Tibial artery (tissue), 4 donors: ENCODE measurements around the gene LYPD6B.

ENCODE experiments used
- DNase-seq, 2 donors: peaks; one replicate each; pipeline ENCODE4 v3.0.0-alpha.2; 2019
- H3K27ac ChIP-seq, 2 donors: fragments of 200-600 bp; sonication (generic) in 1 of 2; 1 replicate in 1 of 2; 2 replicates in 1 of 2; pipeline ENCODE4 v1.5.1; 2018 to 2019; ENCODE audit warnings: mild to moderate bottlenecking in 1 of 2
- H3K27me3 ChIP-seq, 2 donors: fragments of 200-600 bp; sonication (generic) in 1 of 2; one replicate each; pipeline versions ENCODE4 v1.5.1 to v1.6.0; 2016 to 2019
- H3K36me3 ChIP-seq, 3 donors: fragments of 200-600 bp; sonication (generic) in 2 of 3; one replicate each; pipeline ENCODE4 v1.5.1; 2016 to 2019; ENCODE audit warnings: mild to moderate bottlenecking in 2 of 3
- H3K4me1 ChIP-seq, 4 donors: fragments of 200-600 bp; sonication (generic) in 2 of 4; 1 replicate in 3 of 4; 2 replicates in 1 of 4; pipeline ENCODE4 v1.5.1; 2016 to 2019
- H3K4me3 ChIP-seq, 2 donors: fragments of 200-600 bp; sonication (generic) in 1 of 2; 1 replicate in 1 of 2; 2 replicates in 1 of 2; pipeline ENCODE4 v1.5.1; 2018 to 2019; ENCODE audit warnings: mild to moderate bottlenecking in 2 of 2
- H3K9me3 ChIP-seq, 3 donors: fragments of 200-600 bp; sonication (generic) in 1 of 3; one replicate each; pipeline ENCODE4 v1.5.1; 2016 to 2019
- CTCF ChIP-seq, 2 experiments: fragments of 200-600 bp in 1 of 2; fragments of 450-650 bp in 1 of 2; IDR thresholded peaks; one replicate each; pipeline ENCODE4 v1.5.1; 2017 to 2019; ENCODE audit warnings: antibody characterized with exemption in 2 of 2, mild to moderate bottlenecking in 1 of 2, moderate library complexity in 1 of 2
- intact Hi-C: fragments of 100-400 bp; cut with DNase I; formaldehyde crosslinking; loops from one replicate; pipeline ENCODE4 v1.15.0; 2023; ENCODE audit warnings: low total_unique reads

LYPD6B gene

GRCh38 chr2:149223472-149224095 is 185.1 kb downstream of the LYPD6B start:
- Histone ChIP-seq H3K27me3 (no peaks in the 10 kb centered on the region), H3K36me3 (no peaks in the 10 kb centered on the region), H3K9me3 (no peaks in the 10 kb centered on the region), H3K4me1 (no peaks in the 10 kb centered on the region), H3K27ac (no peak overlapping the region), H3K4me3 (no peak overlapping the region)
- no peak for TF ChIP-seq CTCF (IDR thresholded peaks at IDR 0.05)
- intact Hi-C loops, result no loop called here
- no peak for DNase-seq

GRCh38 chr2:149224543-149224942 is 186.0 kb downstream of the LYPD6B start:
- intact Hi-C loops, result no loop called here
- H3K36me3 ChIP-seq, result no peaks in the 10 kb centered on the region

GRCh38 chr2:149225446-149225845 is 186.9 kb downstream of the LYPD6B start:
- Histone ChIP-seq H3K9me3 (no peaks in the 10 kb centered on the region), H3K27me3 (no peaks in the 10 kb centered on the region), H3K4me1 (no peaks in the 10 kb centered on the region), H3K27ac (no peak overlapping the region), H3K4me3 (no peak overlapping the region), H3K36me3 (no peaks in the 10 kb centered on the region)
- TF ChIP-seq CTCF (IDR thresholded peaks at IDR 0.05), result no peak
- intact Hi-C loops, result no loop called here
- no peak for DNase-seq

More at GRCh38 chr2:149224543-149224942, 186.0 kb downstream of the LYPD6B start:
- no peaks in the 10 kb centered on the region for H3K9me3 ChIP-seq
- no peak for TF ChIP-seq CTCF (IDR thresholded peaks at IDR 0.05)
- H3K27me3 ChIP-seq, result no peaks in the 10 kb centered on the region
- H3K27ac ChIP-seq, result no peak overlapping the region
- DNase-seq, result no peak
- no peak overlapping the region for H3K4me3 ChIP-seq
- H3K4me1 ChIP-seq, result no peaks in the 10 kb centered on the region

GRCh38 chr2:149226790-149227189 is 188.3 kb downstream of the LYPD6B start:
- H3K4me1 ChIP-seq, result no peaks in the 10 kb centered on the region
- no peaks in the 10 kb centered on the region for H3K36me3 ChIP-seq
- H3K9me3 ChIP-seq, result no peaks in the 10 kb centered on the region
- H3K27me3 ChIP-seq, result no peaks in the 10 kb centered on the region
- no peak for TF ChIP-seq CTCF (IDR thresholded peaks at IDR 0.05)
- intact Hi-C loops, result no loop called here
- no peak overlapping the region for H3K27ac ChIP-seq
- H3K4me3 ChIP-seq, result no peak overlapping the region
- no peak for DNase-seq

- Histone ChIP-seq H3K27me3 (no peaks in the 10 kb centered on the region), H3K4me3 (no peak overlapping the region), H3K36me3 (no peaks in the 10 kb centered on the region), H3K9me3 (no peaks in the 10 kb centered on the region), H3K4me1 (no peaks in the 10 kb centered on the region), H3K27ac (no peak overlapping the region)
- DNase-seq, result no peak
- no peak for TF ChIP-seq CTCF (IDR thresholded peaks at IDR 0.05)
- intact Hi-C loops, result no loop called here
These were observed 197.4 kb downstream of the LYPD6B start for GRCh38 chr2:149235816-149236375.
